ENCODE measurements around the gene CCDC87. TPM values are rescaled to one million over a fixed set of nuclear protein-coding genes. Genes with fewer than 3 reads are reported as not detected.

Gene CCDC87
- total RNA-seq, 4 donors from 2014 or later, result 0.32 to 0.96 TPM; not detected in 2

GRCh38 chr11:66561975-66562248 lies 31.0 kb downstream of the CCDC87 start:
- in situ Hi-C loops (cut with MboI; ENCODE audit: low pct_ligation_motif_present in 1 of 4, low pct_unique_long_range_greater_than_20kb in 1 of 4, low sequenced_read_pairs in 3 of 4), result loop anchor here in 2 of 4 donors (10.0 to 25.0 kb wide), 2 partner anchors 157 to 275 kb away; partner anchors contain the start of gene RCE1 (in 1 of the 2)
- 92% methylated on average over 9 of the region's 9 CpGs; no CpG with 5 or more reads in 1 of the 2 donors for WGBS, 2 donors (ENCODE audit: low coverage in 1 of 2)

GRCh38 chr11:66561178-66561974 lies 31.5 kb downstream of the CCDC87 start:
- H3K27me3 ChIP-seq, result peaks cover 25% of the 10 kb centered on the region
- 85% methylated on average over 12 of the region's 14 CpGs; no CpG with 5 or more reads in 1 of the 2 donors for WGBS, 2 donors (ENCODE audit: low coverage in 1 of 2)
- no peak overlapping the region for H3K4me3 ChIP-seq
- no peak for DNase-seq
- no peak for TF ChIP-seq POLR2A (IDR thresholded peaks at IDR 0.05)
- H3K36me3 ChIP-seq, result no peaks in the 10 kb centered on the region
- intact Hi-C loops (cut with DNase I; ENCODE audit: low total_unique reads), result no loop called here
- H3K27ac ChIP-seq, result no peak overlapping the region
- in situ Hi-C loops (cut with MboI; ENCODE audit: low pct_ligation_motif_present in 1 of 4, low pct_unique_long_range_greater_than_20kb in 1 of 4, low sequenced_read_pairs in 3 of 4), result loop anchor here in 2 of 4 donors (10.0 to 25.0 kb wide), 2 partner anchors 157 to 276 kb away; partner anchors contain the start of gene RCE1 (in 1 of the 2)
- no peaks in the 10 kb centered on the region for H3K9me3 ChIP-seq
- H3K4me1 ChIP-seq, result peaks cover 6 to 9% (median 8%) of the 10 kb centered on the region in 4 donors

More at GRCh38 chr11:66561975-66562248, 31.0 kb downstream of the CCDC87 start:
- Histone ChIP-seq H3K27me3 (peaks cover 23% of the 10 kb centered on the region), H3K4me1 (peaks cover 6 to 9% (median 8%) of the 10 kb centered on the region in 4 donors), H3K36me3 (no peaks in the 10 kb centered on the region), H3K27ac (no peak overlapping the region), H3K9me3 (no peaks in the 10 kb centered on the region), H3K4me3 (no peak overlapping the region)
- TF ChIP-seq CTCF (IDR thresholded peaks at IDR 0.05) (no peak), POLR2AphosphoS5 (IDR thresholded peaks at IDR 0.05) (no peak), POLR2A (IDR thresholded peaks at IDR 0.05) (no peak), EP300 (IDR thresholded peaks at IDR 0.05; ENCODE audit: low read depth) (no peak)
- intact Hi-C loops (cut with DNase I; ENCODE audit: low total_unique reads), result no loop called here
- DNase-seq, result no peak

DNA sequence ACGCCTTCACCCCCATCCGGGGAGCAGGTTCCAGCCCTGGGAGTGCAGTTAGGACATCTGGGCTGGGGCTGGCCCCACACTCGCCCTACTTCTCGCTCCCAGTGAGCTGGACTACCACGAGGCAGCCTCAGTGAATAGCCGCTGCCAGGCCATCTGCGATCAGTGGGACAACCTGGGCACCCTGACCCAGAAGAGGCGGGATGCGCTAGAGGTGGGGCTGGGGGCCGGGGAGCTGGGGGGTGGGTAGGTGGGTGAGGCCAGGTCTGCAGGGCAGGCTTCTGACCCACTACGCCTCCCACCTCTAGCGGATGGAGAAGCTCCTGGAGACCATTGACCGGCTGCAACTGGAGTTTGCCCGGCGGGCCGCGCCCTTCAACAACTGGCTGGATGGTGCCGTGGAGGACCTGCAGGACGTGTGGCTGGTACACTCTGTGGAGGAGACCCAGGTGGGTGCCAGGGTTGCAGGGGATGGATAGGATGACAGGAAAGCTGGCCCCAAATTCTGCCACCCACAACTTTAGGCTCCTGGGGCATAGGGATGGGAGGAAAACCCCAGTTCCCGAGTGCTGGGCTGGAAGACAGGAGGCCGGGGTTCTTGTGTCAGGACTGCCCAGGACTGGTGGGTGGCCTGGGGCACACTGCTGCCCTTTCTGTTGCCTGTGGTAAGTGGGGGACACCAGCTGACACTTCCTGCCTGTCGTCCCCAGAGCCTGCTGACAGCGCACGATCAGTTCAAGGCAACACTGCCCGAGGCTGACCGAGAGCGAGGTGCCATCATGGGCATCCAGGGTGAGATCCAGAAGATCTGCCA lies 32.8 kb downstream of the CCDC87 start:
- TF ChIP-seq CTCF (IDR thresholded peaks at IDR 0.05) (no peak), EP300 (IDR thresholded peaks at IDR 0.05; ENCODE audit: low read depth) (no peak), POLR2A (IDR thresholded peaks at IDR 0.05) (no peak), POLR2AphosphoS5 (IDR thresholded peaks at IDR 0.05) (no peak)
- DNase-seq, result no peak
- H3K4me1 ChIP-seq, result peaks cover 6 to 9% (median 8%) of the 10 kb centered on the region in 4 donors
- H3K36me3 ChIP-seq, result no peaks in the 10 kb centered on the region
- 74% methylated on average over 25 of the region's 27 CpGs; no CpG with 5 or more reads in 1 of the 2 donors for WGBS, 2 donors (ENCODE audit: low coverage in 1 of 2)
- in situ Hi-C loops (cut with MboI; ENCODE audit: low pct_ligation_motif_present in 1 of 4, low pct_unique_long_range_greater_than_20kb in 1 of 4, low sequenced_read_pairs in 3 of 4) (loop anchor here in 2 of 4 donors (10.0 to 25.0 kb wide), 2 partner anchors 155 to 277 kb away; partner anchors contain the start of gene RCE1 (in 1 of the 2)), intact Hi-C loops (cut with DNase I; ENCODE audit: low total_unique reads) (loop anchor here (10.0 kb wide), 1 partner anchor 275 kb away; no protein-coding TSS in a partner anchor)
- H3K27me3 ChIP-seq, result peaks cover 25% of the 10 kb centered on the region
- no peaks in the 10 kb centered on the region for H3K9me3 ChIP-seq
- H3K27ac ChIP-seq, result no peak overlapping the region
- no peak overlapping the region for H3K4me3 ChIP-seq

- Histone ChIP-seq H3K4me3 (peak overlapping the region in 1 of 4 donors; percentile 1), H3K4me1 (peaks cover 6 to 9% (median 8%) of the 10 kb centered on the region in 4 donors), H3K27me3 (peaks cover 25% of the 10 kb centered on the region), H3K27ac (no peak overlapping the region), H3K9me3 (no peaks in the 10 kb centered on the region), H3K36me3 (no peaks in the 10 kb centered on the region)
- TF ChIP-seq POLR2A (IDR thresholded peaks at IDR 0.05) (no peak), EP300 (IDR thresholded peaks at IDR 0.05; ENCODE audit: low read depth) (no peak), CTCF (IDR thresholded peaks at IDR 0.05) (no peak)
- DNase-seq, result peak; percentile 20
- WGBS, 2 donors (ENCODE audit: low coverage in 1 of 2), result 27% methylated on average over 45 of the region's 50 CpGs; no CpG with 5 or more reads in 1 of the 2 donors
- intact Hi-C loops (cut with DNase I; ENCODE audit: low total_unique reads) (loop anchor here (10.0 kb wide), 1 partner anchor 275 kb away; no protein-coding TSS in a partner anchor), in situ Hi-C loops (cut with MboI; ENCODE audit: low pct_ligation_motif_present in 1 of 4, low pct_unique_long_range_greater_than_20kb in 1 of 4, low sequenced_read_pairs in 3 of 4) (loop anchor here in 1 of 4 donors (25.0 kb wide), 1 partner anchor 278 kb away; the partner anchor contains the start of gene RCE1)
Measured at GRCh38 chr11:66559142-66559865, 33.6 kb downstream of the CCDC87 start.

All from transverse colon (tissue), 4 donors.